ENCODE results near the gene GORASP1. TPM values are rescaled to one million over a fixed set of nuclear protein-coding genes. Genes with fewer than 3 reads are reported as not detected.
A peak's percentile ranks its signal among the peaks of the same experiment; 100 is the strongest.

GORASP1 gene
- polyA plus RNA-seq, 1 donor (not counting 4 experiments of a cell fraction or from before 2014, with no cell fraction given), result 43.7 TPM

DNA sequence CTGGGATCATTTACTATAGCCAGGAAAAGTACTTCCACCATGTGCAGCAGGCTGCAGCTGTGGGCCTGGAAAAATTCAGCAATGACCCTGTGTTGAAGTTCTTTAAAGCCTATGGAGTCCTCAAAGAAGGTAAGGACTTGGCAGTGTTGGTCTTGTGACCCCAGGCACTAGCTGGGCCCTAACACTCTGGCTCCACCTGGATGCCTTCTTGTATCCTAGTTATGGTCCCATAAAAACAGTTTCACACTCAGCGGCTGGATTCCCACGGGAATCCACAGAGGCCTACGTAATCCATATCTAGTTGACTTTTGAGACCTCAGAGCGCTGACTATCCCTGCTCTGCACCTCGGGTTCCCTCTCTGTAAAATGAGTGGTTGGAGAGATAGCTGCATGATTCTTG is 1.7 kb upstream of the GORASP1 start:
- Histone ChIP-seq H3K36me3 (ENCODE audit: control insufficient read depth in 2 of 2, extremely low read depth in 1 of 2, insufficient read depth in 2 of 2, low read length in 2 of 2) (peaks cover 0 to 2% of the 10 kb centered on the region in 2 experiments), H3K9ac (ENCODE audit: control insufficient read depth, extremely low read depth, insufficient read depth, low read length) (no peak overlapping the region), H3K9me1 (ENCODE audit: control insufficient read depth, extremely low read depth, insufficient read depth, low read length) (no peaks in the 10 kb centered on the region), H2AFZ (ENCODE audit: control insufficient read depth, low read length) (no peak overlapping the region), H3K4me3 (ENCODE audit: control insufficient read depth in 2 of 3, extremely low read depth in 1 of 3, insufficient read depth in 2 of 3, low read depth in 1 of 3, low read length in 3 of 3) (no peak overlapping the region), H3K9me3 (ENCODE audit: control insufficient read depth, low read depth, low read length) (no peaks in the 10 kb centered on the region), H4K20me1 (ENCODE audit: control insufficient read depth, extremely low read depth, insufficient read depth, low read length) (peaks cover 2% of the 10 kb centered on the region), H3K79me2 (ENCODE audit: control insufficient read depth, insufficient read depth, low read length) (peaks cover 28% of the 10 kb centered on the region), H3K4me1 (ENCODE audit: control insufficient read depth, extremely low read depth, insufficient read depth, low read length) (peaks cover 15% of the 10 kb centered on the region), H3K27ac (ENCODE audit: control insufficient read depth, insufficient read depth, low read length) (no peak overlapping the region), H3K4me2 (ENCODE audit: control insufficient read depth, extremely low read depth, insufficient read depth, low read depth, low read length) (no peak overlapping the region), H3K27me3 (ENCODE audit: control insufficient read depth, extremely low read depth, insufficient read depth, low read length) (no peaks in the 10 kb centered on the region)
- no peak for TF ChIP-seq EZH2 (IDR thresholded peaks at IDR 0.05; ENCODE audit: low read length)
- TF ChIP-seq, protein P1, sequence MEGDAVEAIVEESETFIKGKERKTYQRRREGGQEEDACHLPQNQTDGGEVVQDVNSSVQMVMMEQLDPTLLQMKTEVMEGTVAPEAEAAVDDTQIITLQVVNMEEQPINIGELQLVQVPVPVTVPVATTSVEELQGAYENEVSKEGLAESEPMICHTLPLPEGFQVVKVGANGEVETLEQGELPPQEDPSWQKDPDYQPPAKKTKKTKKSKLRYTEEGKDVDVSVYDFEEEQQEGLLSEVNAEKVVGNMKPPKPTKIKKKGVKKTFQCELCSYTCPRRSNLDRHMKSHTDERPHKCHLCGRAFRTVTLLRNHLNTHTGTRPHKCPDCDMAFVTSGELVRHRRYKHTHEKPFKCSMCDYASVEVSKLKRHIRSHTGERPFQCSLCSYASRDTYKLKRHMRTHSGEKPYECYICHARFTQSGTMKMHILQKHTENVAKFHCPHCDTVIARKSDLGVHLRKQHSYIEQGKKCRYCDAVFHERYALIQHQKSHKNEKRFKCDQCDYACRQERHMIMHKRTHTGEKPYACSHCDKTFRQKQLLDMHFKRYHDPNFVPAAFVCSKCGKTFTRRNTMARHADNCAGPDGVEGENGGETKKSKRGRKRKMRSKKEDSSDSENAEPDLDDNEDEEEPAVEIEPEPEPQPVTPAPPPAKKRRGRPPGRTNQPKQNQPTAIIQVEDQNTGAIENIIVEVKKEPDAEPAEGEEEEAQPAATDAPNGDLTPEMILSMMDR (optimal IDR thresholded peaks at IDR 0.05 in 1 of 3, IDR thresholded peaks at IDR 0.05 in 1 of 3, conservative IDR thresholded peaks at IDR 0.05 in 1 of 3; ENCODE audit: extremely low read depth in 1 of 3, insufficient read depth in 2 of 3, low read length in 3 of 3), result no peak
- dilution Hi-C loops (cut with MboI; ENCODE audit: extremely low pct_ligation_motif_present, low sequenced_read_pairs), result no loop called here
- no peak for DNase-seq (ENCODE audit: low read depth, low spot score)
- no peak for FAIRE-seq

GRCh38 chr3:39108200-39108710 is 828 bp upstream of the GORASP1 start:
- H3K79me2 ChIP-seq (ENCODE audit: control insufficient read depth, insufficient read depth, low read length), result peaks cover 36% of the 10 kb centered on the region
- peaks cover 2% of the 10 kb centered on the region for H3K9me1 ChIP-seq (ENCODE audit: control insufficient read depth, extremely low read depth, insufficient read depth, low read length)
- TF ChIP-seq, protein P1 (optimal IDR thresholded peaks at IDR 0.05 in 1 of 3, IDR thresholded peaks at IDR 0.05 in 1 of 3, conservative IDR thresholded peaks at IDR 0.05 in 1 of 3; ENCODE audit: extremely low read depth in 1 of 3, insufficient read depth in 2 of 3, low read length in 3 of 3), result no peak
- no peak for TF ChIP-seq EZH2 (IDR thresholded peaks at IDR 0.05; ENCODE audit: low read length)
- peak overlapping the region; percentile 92 for H3K4me2 ChIP-seq (ENCODE audit: control insufficient read depth, extremely low read depth, insufficient read depth, low read depth, low read length)
- no peaks in the 10 kb centered on the region for H3K9me3 ChIP-seq (ENCODE audit: control insufficient read depth, low read depth, low read length)
- H3K27me3 ChIP-seq (ENCODE audit: control insufficient read depth, extremely low read depth, insufficient read depth, low read length), result no peaks in the 10 kb centered on the region
- peak overlapping the region; percentile 87 to 92 (median 87) for H3K4me3 ChIP-seq (ENCODE audit: control insufficient read depth in 2 of 3, extremely low read depth in 1 of 3, insufficient read depth in 2 of 3, low read depth in 1 of 3, low read length in 3 of 3)
- DNase-seq (ENCODE audit: low read depth, low spot score) (no peak), FAIRE-seq (no peak)
- peak overlapping the region; percentile 83 for H3K9ac ChIP-seq (ENCODE audit: control insufficient read depth, extremely low read depth, insufficient read depth, low read length)
- no peak overlapping the region for H3K27ac ChIP-seq (ENCODE audit: control insufficient read depth, insufficient read depth, low read length)
- H2AFZ ChIP-seq (ENCODE audit: control insufficient read depth, low read length), result peak overlapping the region; percentile 97
- dilution Hi-C loops (cut with MboI; ENCODE audit: extremely low pct_ligation_motif_present, low sequenced_read_pairs), result no loop called here
- H3K36me3 ChIP-seq (ENCODE audit: control insufficient read depth in 2 of 2, extremely low read depth in 1 of 2, insufficient read depth in 2 of 2, low read length in 2 of 2), result peaks cover 0 to 2% of the 10 kb centered on the region in 2 experiments
- peaks cover 7% of the 10 kb centered on the region for H4K20me1 ChIP-seq (ENCODE audit: control insufficient read depth, extremely low read depth, insufficient read depth, low read length)
- H3K4me1 ChIP-seq (ENCODE audit: control insufficient read depth, extremely low read depth, insufficient read depth, low read length), result peaks cover 15% of the 10 kb centered on the region

Data from keratinocyte (primary cell).